SK-N-SH (cell line): ENCODE measurements around the gene SRRT. TPM values are rescaled to one million over a fixed set of nuclear protein-coding genes. Genes with fewer than 3 reads are reported as not detected.

ENCODE experiments used
- CTCF ChIA-PET: fragments of 300-600, 350-600 bp; formaldehyde crosslinking; extraction: SDS; loops from one replicate; lab custom pipeline; 2021; lab: Yijun Ruan, JAX
- POLR2A ChIA-PET: fragments of 350-600 bp; sonication (Branson Sonifier 250); formaldehyde crosslinking; extraction: SDS; loops from one replicate; lab custom pipeline; 2020; ENCODE audit warnings: antibody characterized with exemption, inconsistent platforms; lab: Yijun Ruan, JAX
- DNase-seq: peaks from one replicate; pipeline ENCODE4 v3.0.0; 2012
- H2AFZ ChIP-seq: fragments of 200-600 bp; sonication (generic); 2 replicates; pipeline ENCODE4 v1.8.1; 2016; ENCODE audit warnings: antibody characterized with exemption, mild to moderate bottlenecking, low read depth
- H3F3A ChIP-seq: fragments of 200-600 bp; sonication (generic); replicated peaks from 2 replicates; pipeline ENCODE3; 2016; ENCODE audit warnings: antibody characterized with exemption, mild to moderate bottlenecking; ENCODE audit not compliant: insufficient read depth
- H3K27ac ChIP-seq, 2 experiments: fragments of 200-500 bp in 1 of 2; fragments of 200-600 bp in 1 of 2; sonication (Bioruptor generic) in 1 of 2; sonication (generic), shearing (Covaris generic) in 1 of 2; 2 replicates each; pipeline versions ENCODE4 v1.5.1 to v1.6.1; 2014 to 2016; ENCODE audit warnings: low read depth in 2 of 2, inconsistent platforms in 1 of 2, low read length in 1 of 2, mild to moderate bottlenecking in 1 of 2, mixed read lengths in 1 of 2
- H3K27me3 ChIP-seq: fragments of 200-600 bp; sonication (generic), shearing (Covaris generic); 2 replicates; pipeline ENCODE4 v1.6.1; 2016; ENCODE audit warnings: mixed run types; ENCODE audit not compliant: insufficient read depth
- H3K36me3 ChIP-seq, 2 experiments: fragments of 200-500 bp in 1 of 2; fragments of 200-600 bp in 1 of 2; sonication (Bioruptor generic) in 1 of 2; sonication (generic) in 1 of 2; replicated peaks in 1 of 2; 2 replicates each; pipeline versions ENCODE3 to v1.5.1; 2014 to 2016; ENCODE audit warnings: low read length in 1 of 2, mild to moderate bottlenecking in 1 of 2; ENCODE audit not compliant: insufficient read depth in 2 of 2, control insufficient read depth in 1 of 2
- H3K4me1 ChIP-seq, 2 experiments: fragments of 200-500 bp in 1 of 2; fragments of 200-600 bp in 1 of 2; sonication (Bioruptor generic) in 1 of 2; sonication (generic), shearing (Covaris generic) in 1 of 2; 2 replicates each; pipeline versions ENCODE4 v1.5.1 to v1.6.1; 2014 to 2016; ENCODE audit warnings: low read depth in 1 of 2, low read length in 1 of 2, mixed run types in 1 of 2; ENCODE audit not compliant: insufficient read depth in 2 of 2, control insufficient read depth in 1 of 2
- H3K4me2 ChIP-seq: fragments of 200-600 bp; sonication (generic), shearing (Covaris generic); 2 replicates; pipeline ENCODE4 v1.6.1; 2017; ENCODE audit warnings: mixed run types
- H3K4me3 ChIP-seq, 2 experiments: fragments of 200-500 bp in 1 of 2; fragments of 200-600 bp in 1 of 2; sonication (Bioruptor generic) in 1 of 2; sonication (generic), shearing (Covaris generic) in 1 of 2; 2 replicates each; pipeline versions ENCODE4 v1.5.1 to v1.8.1; 2014 to 2016; ENCODE audit warnings: low read depth in 2 of 2, inconsistent platforms in 1 of 2, low read length in 1 of 2, mild to moderate bottlenecking in 1 of 2, mixed read lengths in 1 of 2, moderate library complexity in 1 of 2
- H3K79me2 ChIP-seq: fragments of 200-600 bp; sonication (generic); 2 replicates; pipeline ENCODE4 v1.8.1; 2017; ENCODE audit warnings: mild to moderate bottlenecking; ENCODE audit not compliant: insufficient read depth
- H3K9ac ChIP-seq: fragments of 200-600 bp; sonication (generic); 2 replicates; pipeline ENCODE4 v1.6.1; 2017; ENCODE audit warnings: mixed run types
- H3K9me2 ChIP-seq: fragments of 200-600 bp; sonication (generic); 2 replicates; pipeline ENCODE4 v1.6.1; 2017; ENCODE audit warnings: mixed run types
- H3K9me3 ChIP-seq: fragments of 200-600 bp; sonication (generic); 2 replicates; pipeline ENCODE4 v1.6.1; 2017; ENCODE audit warnings: mixed run types, mild to moderate bottlenecking, moderate library complexity
- H4K20me1 ChIP-seq: fragments of 200-600 bp; sonication (generic); 2 replicates; pipeline ENCODE4 v1.6.1; 2017; ENCODE audit warnings: mild to moderate bottlenecking, mixed run types; ENCODE audit not compliant: insufficient read depth
- CHD2 ChIP-seq: fragments of 150-350 bp; IDR thresholded peaks from 2 replicates; pipeline ENCODE4 v1.6.1; 2018; ENCODE audit warnings: low read length; ENCODE audit not compliant: partially characterized antibody
- CTCF ChIP-seq: fragments of 200-600 bp; sonication (generic); IDR thresholded peaks from 2 replicates; pipeline ENCODE4 v1.6.1; 2017; ENCODE audit warnings: antibody characterized with exemption, mild to moderate bottlenecking, moderate library complexity
- EP300 ChIP-seq, 2 experiments: IDR thresholded peaks; 2 replicates each; pipeline versions ENCODE4 v1.4.0 to v1.6.1; 2012; ENCODE audit warnings: borderline replicate concordance in 1 of 2, low read depth in 1 of 2, low read length in 1 of 2
- FOXJ3 ChIP-seq: sonication (generic); formaldehyde crosslinking; IDR thresholded peaks from 2 replicates; pipeline ENCODE4 v1.5.1; 2020; ENCODE audit warnings: mild to moderate bottlenecking, missing genetic modification reagents
- FOXM1 ChIP-seq: IDR thresholded peaks from 2 replicates; pipeline ENCODE4 v1.4.0; 2012; ENCODE audit warnings: low read depth, mild to moderate bottlenecking
- IRF3 ChIP-seq: fragments of 150-350 bp; IDR thresholded peaks from 2 replicates; pipeline ENCODE4 v1.6.1; 2016; ENCODE audit warnings: mild to moderate bottlenecking, low read depth, low read length
- JUND ChIP-seq: IDR thresholded peaks from 2 replicates; pipeline ENCODE4 v1.4.0; 2012
- MXI1 ChIP-seq: IDR thresholded peaks from 2 replicates; pipeline ENCODE4 v1.6.1; 2012; ENCODE audit warnings: mild to moderate bottlenecking, low read depth, low read length, improper control_type of control experiment
- NFIC ChIP-seq: IDR thresholded peaks from 2 replicates; pipeline ENCODE4 v1.4.0; 2012; ENCODE audit warnings: borderline replicate concordance
- PBX3 ChIP-seq: IDR thresholded peaks from 2 replicates; pipeline ENCODE4; 2012
- POLR2AphosphoS5 ChIP-seq: IDR thresholded peaks from 2 replicates; pipeline ENCODE4 v1.6.1; 2012; ENCODE audit warnings: low read depth, low read length
- RCOR1 ChIP-seq: fragments of 150-350 bp; IDR thresholded peaks from 2 replicates; pipeline ENCODE4 v1.6.1; 2017; ENCODE audit warnings: antibody characterized with exemption, low read length
- SMC3 ChIP-seq: IDR thresholded peaks from 2 replicates; pipeline ENCODE4 v1.6.1; 2012; ENCODE audit warnings: low read depth, low read length, improper control_type of control experiment
- TAF1 ChIP-seq: IDR thresholded peaks from 2 replicates; pipeline ENCODE4 v1.6.1; 2012; ENCODE audit warnings: low read depth, mild to moderate bottlenecking, low read length, moderate library complexity, borderline replicate concordance
- TEAD4 ChIP-seq: IDR thresholded peaks from 2 replicates; pipeline ENCODE4 v1.4.0; 2012; ENCODE audit warnings: mild to moderate bottlenecking, borderline replicate concordance; ENCODE audit not compliant: insufficient read depth
- YY1 ChIP-seq: IDR thresholded peaks from 2 replicates; pipeline ENCODE4 v1.4.0; 2012; ENCODE audit warnings: low read depth, mild to moderate bottlenecking
- ZBTB33 ChIP-seq: IDR thresholded peaks from 2 replicates; pipeline ENCODE4 v1.4.0; 2012; ENCODE audit warnings: low read depth, borderline replicate concordance
- WGBS: methylation state at CpG from one replicate; pipeline ENCODE4 v1.1.6; 2017; ENCODE audit warnings: low lambda C conversion rate; 5-methylcytosine and 5-hydroxymethylcytosine counted together
- polyA plus RNA-seq, 3 experiments: library from polyadenylated mRNA; depleted of rRNA; stranded (reverse); fragments of >200 nt; gene quantifications; 2 replicates each; pipeline ENCODE4 v1.2.3, GENCODE V29; 2012

Gene SRRT
- polyA plus RNA-seq, 1 of the 3 experiments (the other 2 are of a cell fraction) = 92.7 TPM

DNA sequence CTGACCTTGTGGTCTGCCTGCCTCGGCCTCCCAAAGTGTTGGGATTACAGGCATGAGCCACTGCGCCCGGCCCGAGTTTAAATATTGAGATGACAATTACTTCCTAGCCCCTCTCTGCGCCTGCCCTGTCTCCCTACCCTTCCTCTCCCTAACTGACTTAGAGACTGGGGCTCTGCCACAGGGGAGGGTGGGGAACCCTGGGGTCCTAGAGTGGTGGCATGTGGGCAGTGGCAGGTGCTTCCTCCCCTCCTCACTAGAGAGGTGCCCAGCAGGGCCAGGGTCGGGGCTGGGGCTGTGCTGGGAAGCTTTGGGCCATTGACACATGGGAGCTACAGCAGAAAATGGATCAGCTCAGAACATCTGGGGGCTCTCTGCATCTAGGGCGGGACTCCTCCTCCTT is 27.7 kb downstream of the SRRT start:
- no peaks in the 10 kb centered on the region for H4K20me1 ChIP-seq
- WGBS = 35% methylated on average over 7 of the region's 7 CpGs
- no peak overlapping the region for H2AFZ ChIP-seq

More for the DNA sequence above, 27.7 kb downstream of the SRRT start:
- TF ChIP-seq PBX3 (no peak), TAF1 (no peak), RCOR1 (no peak), NFIC (no peak), JUND (no peak), SMC3 (no peak), CTCF (no peak), POLR2AphosphoS5 (no peak), CHD2 (no peak), FOXJ3 (CRISPR knock-in tag) (no peak), IRF3 (no peak), EP300 (IDR thresholded peaks at IDR 0.05; ENCODE audit: borderline replicate concordance in 1 of 2, low read depth in 1 of 2, low read length in 1 of 2) (no peak), FOXM1 (no peak), MXI1 (no peak), TEAD4 (no peak), ZBTB33 (no peak), YY1 (no peak)
- H3K27me3 ChIP-seq = peaks cover 57% of the 10 kb centered on the region
- H3F3A ChIP-seq = no peaks in the 10 kb centered on the region
- no peak for DNase-seq
- POLR2A ChIA-PET = interaction anchor here (0.9 kb wide), 1 partner anchor 169 kb away, joined by 3 read pairs; no protein-coding TSS in a partner anchor
- no peaks in the 10 kb centered on the region for H3K9me2 ChIP-seq
- H3K4me2 ChIP-seq = no peak overlapping the region
- no peak overlapping the region for H3K9ac ChIP-seq
- no peak overlapping the region for H3K27ac ChIP-seq
- H3K79me2 ChIP-seq = no peaks in the 10 kb centered on the region
- CTCF ChIA-PET = interaction anchor here (0.6 to 10.3 kb wide), 5 partner anchors 8 to 923 kb away, joined by 3 to 122 read pairs (median 5); partner anchors contain the start of gene ACHE
- no peaks in the 10 kb centered on the region for H3K36me3 ChIP-seq
- H3K4me1 ChIP-seq = no peaks in the 10 kb centered on the region; a peak in 1 of 4 replicates
- H3K9me3 ChIP-seq = no peaks in the 10 kb centered on the region
- H3K4me3 ChIP-seq = no peak overlapping the region
